ENCODE measurements around the gene SVIP.
A peak's percentile ranks its signal among the peaks of the same experiment; 100 is the strongest.

Gene SVIP, protein sequence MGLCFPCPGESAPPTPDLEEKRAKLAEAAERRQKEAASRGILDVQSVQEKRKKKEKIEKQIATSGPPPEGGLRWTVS

GRCh38 chr11:22829231-22830081 lies at the start of gene SVIP:
Gene SVIP (minus strand): TSS chr11:22829801. CDS start chr11:22829748, 53 bp downstream.
- TF ChIP-seq, protein P1, sequence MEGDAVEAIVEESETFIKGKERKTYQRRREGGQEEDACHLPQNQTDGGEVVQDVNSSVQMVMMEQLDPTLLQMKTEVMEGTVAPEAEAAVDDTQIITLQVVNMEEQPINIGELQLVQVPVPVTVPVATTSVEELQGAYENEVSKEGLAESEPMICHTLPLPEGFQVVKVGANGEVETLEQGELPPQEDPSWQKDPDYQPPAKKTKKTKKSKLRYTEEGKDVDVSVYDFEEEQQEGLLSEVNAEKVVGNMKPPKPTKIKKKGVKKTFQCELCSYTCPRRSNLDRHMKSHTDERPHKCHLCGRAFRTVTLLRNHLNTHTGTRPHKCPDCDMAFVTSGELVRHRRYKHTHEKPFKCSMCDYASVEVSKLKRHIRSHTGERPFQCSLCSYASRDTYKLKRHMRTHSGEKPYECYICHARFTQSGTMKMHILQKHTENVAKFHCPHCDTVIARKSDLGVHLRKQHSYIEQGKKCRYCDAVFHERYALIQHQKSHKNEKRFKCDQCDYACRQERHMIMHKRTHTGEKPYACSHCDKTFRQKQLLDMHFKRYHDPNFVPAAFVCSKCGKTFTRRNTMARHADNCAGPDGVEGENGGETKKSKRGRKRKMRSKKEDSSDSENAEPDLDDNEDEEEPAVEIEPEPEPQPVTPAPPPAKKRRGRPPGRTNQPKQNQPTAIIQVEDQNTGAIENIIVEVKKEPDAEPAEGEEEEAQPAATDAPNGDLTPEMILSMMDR (IDR thresholded peaks at IDR 0.05; ENCODE audit: control insufficient read depth, insufficient read depth, low read depth, low read length, missing control alignments): peak; percentile 70
- DNase-seq (ENCODE audit: low read depth): peak; percentile 46
- peak within 1 kb of the TSS; percentile 67 for H3K4me3 ChIP-seq (ENCODE audit: control insufficient read depth, low read depth, low read length)

GRCh38 chr11:22878604-22879003 lies 49.0 kb upstream of the SVIP start:
- DNase-seq (ENCODE audit: low read depth): no peak
- H3K4me3 ChIP-seq (ENCODE audit: control insufficient read depth, low read depth, low read length): no peak overlapping the region
- TF ChIP-seq, protein P1 (IDR thresholded peaks at IDR 0.05; ENCODE audit: control insufficient read depth, insufficient read depth, low read depth, low read length, missing control alignments): no peak

- no peak for DNase-seq (ENCODE audit: low read depth)
- TF ChIP-seq, protein P1 (IDR thresholded peaks at IDR 0.05; ENCODE audit: control insufficient read depth, insufficient read depth, low read depth, low read length, missing control alignments): no peak
- no peak overlapping the region for H3K4me3 ChIP-seq (ENCODE audit: control insufficient read depth, low read depth, low read length)
Measured at GRCh38 chr11:22878039-22878438, 48.4 kb upstream of the SVIP start.

DNA sequence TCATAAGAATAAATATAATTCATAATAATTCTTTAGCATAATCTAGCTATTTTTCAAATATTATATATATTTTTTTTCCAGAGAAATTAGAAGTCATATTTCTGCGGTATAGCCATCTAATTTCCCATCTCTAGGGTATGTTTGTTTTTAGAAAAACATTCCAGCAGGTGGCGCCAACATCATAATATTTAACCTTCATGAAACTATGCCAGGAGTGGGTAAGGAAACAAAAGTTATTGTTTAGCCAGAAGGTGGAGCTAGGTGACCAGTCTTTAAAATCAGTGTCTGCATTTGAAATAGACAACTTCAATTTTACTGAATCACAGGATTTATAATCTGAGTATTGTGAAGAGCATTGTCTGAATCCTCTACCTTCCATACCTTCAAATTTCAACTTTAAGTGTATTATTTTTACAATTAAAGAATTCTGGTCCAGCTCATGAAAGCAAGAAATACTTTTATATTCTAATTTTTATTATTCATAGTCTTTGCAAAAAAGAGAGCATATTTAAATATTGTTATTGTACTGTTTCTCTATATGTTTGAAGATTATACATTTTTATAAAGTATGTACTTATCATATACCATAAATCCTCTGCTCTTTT lies 46.4 kb upstream of the SVIP start:
- peak; percentile 59 for DNase-seq (ENCODE audit: low read depth)
- H3K4me3 ChIP-seq (ENCODE audit: control insufficient read depth, low read depth, low read length): no peak overlapping the region
- TF ChIP-seq, protein P1 (IDR thresholded peaks at IDR 0.05; ENCODE audit: control insufficient read depth, insufficient read depth, low read depth, low read length, missing control alignments): peak; percentile 65

DNA sequence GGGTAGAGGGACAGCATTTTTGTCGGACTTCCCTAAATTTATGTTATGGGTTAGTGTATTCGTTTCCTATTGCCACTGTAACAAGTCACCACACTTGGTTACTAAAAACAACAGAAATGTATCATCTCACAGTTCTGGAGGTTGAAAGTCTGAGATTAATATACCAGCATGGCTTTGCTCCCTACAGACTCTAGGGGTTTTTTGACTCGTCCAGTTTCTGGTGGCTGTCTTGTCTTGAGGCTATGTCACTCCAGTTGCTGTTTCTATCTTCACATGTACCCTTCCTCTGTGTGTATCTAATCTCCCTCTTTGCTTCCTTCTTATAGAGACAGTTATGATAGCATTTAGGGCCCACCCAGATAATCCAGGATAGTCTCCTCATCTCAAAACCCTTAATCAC lies 39.7 kb upstream of the SVIP start:
- DNase-seq (ENCODE audit: low read depth): no peak
- no peak overlapping the region for H3K4me3 ChIP-seq (ENCODE audit: control insufficient read depth, low read depth, low read length)
- TF ChIP-seq, protein P1 (IDR thresholded peaks at IDR 0.05; ENCODE audit: control insufficient read depth, insufficient read depth, low read depth, low read length, missing control alignments): no peak

DNA sequence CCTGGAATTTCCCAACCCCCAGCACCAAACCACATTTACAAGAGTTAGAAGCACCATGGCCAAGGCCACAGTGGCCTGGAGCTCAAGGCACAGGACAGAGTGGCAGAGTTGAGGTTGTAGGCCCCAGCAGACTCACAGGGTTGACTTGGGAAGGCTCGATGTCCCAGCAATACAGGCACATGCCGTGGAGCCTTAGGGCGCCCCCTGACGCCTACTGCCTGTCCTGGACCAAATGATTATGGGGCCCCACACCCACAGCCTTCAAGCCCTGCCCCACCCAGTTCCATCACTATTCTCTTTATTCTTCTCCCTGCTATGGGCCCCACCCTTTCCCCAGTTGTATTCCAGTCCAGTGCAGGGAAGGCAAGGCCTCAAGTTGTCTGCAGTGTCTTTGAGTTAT lies 30.6 kb upstream of the SVIP start, which contains the start of gene CCDC179:
Gene CCDC179 (minus strand): TSS at position 234 of the 400 bp plus-strand sequence. CDS start 53 bp downstream, at position 181.
- TF ChIP-seq, protein P1 (IDR thresholded peaks at IDR 0.05; ENCODE audit: control insufficient read depth, insufficient read depth, low read depth, low read length, missing control alignments): no peak
- no peak within 1 kb of the TSS for H3K4me3 ChIP-seq (ENCODE audit: control insufficient read depth, low read depth, low read length)
- no peak for DNase-seq (ENCODE audit: low read depth)
